ENCODE data around the gene PDE4C. TPM values are rescaled to one million over a fixed set of nuclear protein-coding genes. Genes with fewer than 3 reads are reported as not detected.
A peak's percentile ranks its signal among the peaks of the same experiment; 100 is the strongest.
"Not testable (repeated sequence)": the region's sequence is repeated elsewhere in the genome, so short reads cannot be mapped to it uniquely, and the experiment has no call there.

Gene PDE4C
- total RNA-seq, 1 donor, result under 0.01 TPM

DNA sequence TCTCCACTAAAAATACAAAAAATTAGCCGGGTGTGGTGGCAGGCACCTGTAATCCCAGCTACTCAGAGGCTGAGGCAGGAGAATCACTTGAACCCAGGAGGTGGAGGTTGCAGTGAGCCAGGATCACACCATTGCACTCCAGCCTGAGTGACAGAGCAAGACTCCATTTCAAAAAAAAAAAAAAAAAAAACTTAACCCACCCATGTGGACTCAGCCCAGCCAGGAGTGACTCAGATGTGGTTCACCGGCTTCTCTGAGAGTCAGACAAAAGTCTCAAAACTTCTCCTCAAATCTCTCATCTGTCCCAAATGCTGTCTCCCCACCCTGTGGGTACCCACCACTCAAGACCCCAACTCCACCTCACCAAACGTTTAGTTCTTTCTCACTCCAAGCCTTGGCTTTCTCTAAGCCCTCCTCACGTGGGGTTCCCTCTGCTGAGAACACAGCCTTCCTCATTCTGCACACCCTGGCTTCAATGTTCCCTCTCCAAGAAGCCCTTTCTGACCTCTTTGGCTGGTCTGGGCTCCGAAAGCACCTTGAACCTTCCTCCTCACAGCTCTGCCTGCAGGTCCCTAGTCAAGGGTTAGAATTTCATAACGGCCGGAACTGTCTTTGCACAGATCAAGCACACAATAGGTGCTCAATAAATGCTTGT, 11.3 kb downstream of the PDE4C start:
- Histone ChIP-seq H3K4me3 (ENCODE audit: insufficient read depth, low read length) (no peak overlapping the region), H3K36me3 (ENCODE audit: insufficient read depth, low read length) (no peaks in the 10 kb centered on the region), H3K79me2 (ENCODE audit: insufficient read depth, low read length) (no peaks in the 10 kb centered on the region), H3K4me1 (ENCODE audit: insufficient read depth, low read length) (peaks cover 10% of the 10 kb centered on the region), H3K27ac (ENCODE audit: low read depth, low read length) (peak overlapping the region; percentile 0), H3K27me3 (ENCODE audit: insufficient read depth, low read length) (no peaks in the 10 kb centered on the region), H4K20me1 (ENCODE audit: insufficient read depth, low read length) (peaks cover 2% of the 10 kb centered on the region), H3K9me3 (ENCODE audit: low read depth, low read length) (no peaks in the 10 kb centered on the region), H3K4me2 (ENCODE audit: insufficient read depth, low read length) (peak overlapping the region; percentile 8), H2AFZ (ENCODE audit: low read length) (no peak overlapping the region)
- TF ChIP-seq CTCF (IDR thresholded peaks at IDR 0.05; ENCODE audit: extremely low read depth, low read depth, low read length), result no peak
- peak; percentile 98 for DNase-seq (ENCODE audit: insufficient read length, low spot score, missing footprints)

DNA sequence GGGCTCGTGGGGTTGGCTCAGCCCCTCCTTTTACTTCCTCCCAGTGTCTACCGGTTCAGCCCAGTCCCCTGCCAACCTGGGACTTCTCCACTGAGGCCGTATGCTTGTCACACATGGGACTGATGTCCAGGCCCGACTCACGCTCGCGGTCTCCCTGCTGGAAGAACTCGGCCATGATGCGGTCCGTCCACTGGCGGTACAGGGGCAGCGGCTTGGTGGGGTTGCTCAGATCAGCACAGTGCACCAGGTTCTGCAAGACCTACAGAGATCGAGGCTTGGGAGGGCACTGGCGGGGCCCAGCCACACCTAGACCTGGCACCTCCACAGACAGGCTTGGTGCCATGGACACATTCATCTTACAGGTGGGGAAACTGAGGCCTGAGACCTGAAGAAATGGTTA, 14.6 kb downstream of the PDE4C start:
- H3K4me1 ChIP-seq (ENCODE audit: insufficient read depth, low read length), result peaks cover 14% of the 10 kb centered on the region
- H4K20me1 ChIP-seq (ENCODE audit: insufficient read depth, low read length), result peaks cover 2% of the 10 kb centered on the region
- no peaks in the 10 kb centered on the region for H3K9me3 ChIP-seq (ENCODE audit: low read depth, low read length)
- no peak overlapping the region for H3K27ac ChIP-seq (ENCODE audit: low read depth, low read length)
- H3K4me3 ChIP-seq (ENCODE audit: insufficient read depth, low read length), result no peak overlapping the region
- H3K4me2 ChIP-seq (ENCODE audit: insufficient read depth, low read length), result no peak overlapping the region
- DNase-seq (ENCODE audit: insufficient read length, low spot score, missing footprints), result peak; percentile 4
- no peaks in the 10 kb centered on the region for H3K27me3 ChIP-seq (ENCODE audit: insufficient read depth, low read length)
- H3K79me2 ChIP-seq (ENCODE audit: insufficient read depth, low read length), result no peaks in the 10 kb centered on the region
- no peak overlapping the region for H2AFZ ChIP-seq (ENCODE audit: low read length)
- H3K36me3 ChIP-seq (ENCODE audit: insufficient read depth, low read length), result no peaks in the 10 kb centered on the region
- TF ChIP-seq CTCF (IDR thresholded peaks at IDR 0.05; ENCODE audit: extremely low read depth, low read depth, low read length), result no peak

DNA sequence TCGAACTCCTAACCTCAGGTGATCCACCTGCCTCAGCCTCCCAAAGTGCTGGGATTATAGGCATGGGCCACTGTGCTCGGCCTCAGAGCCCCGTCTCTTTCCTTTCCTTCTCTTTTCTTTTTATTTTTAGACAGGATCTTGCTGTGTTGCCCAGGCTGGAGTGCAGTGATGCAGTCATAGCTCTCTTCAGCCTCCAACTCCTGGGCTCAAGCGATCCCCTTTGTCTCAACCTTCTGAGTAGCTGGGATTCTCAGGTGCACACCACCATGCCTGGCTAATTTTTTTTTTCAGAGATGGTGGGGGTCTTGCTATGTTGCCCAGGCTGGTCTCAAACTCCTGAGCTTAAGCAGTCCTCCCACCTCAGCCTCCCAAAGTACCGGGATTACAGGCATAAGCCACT, 16.3 kb downstream of the PDE4C start:
- not testable (repeated sequence) for DNase-seq (ENCODE audit: insufficient read length, low spot score, missing footprints)

GRCh38 chr19:18208098-18208951, 17.9 kb downstream of the PDE4C start:
- peak overlapping the region; percentile 51 for H2AFZ ChIP-seq (ENCODE audit: low read length)
- H3K36me3 ChIP-seq (ENCODE audit: insufficient read depth, low read length), result no peaks in the 10 kb centered on the region
- H3K4me3 ChIP-seq (ENCODE audit: insufficient read depth, low read length), result peak overlapping the region; percentile 38
- peak overlapping the region; percentile 65 for H3K4me2 ChIP-seq (ENCODE audit: insufficient read depth, low read length)
- DNase-seq (ENCODE audit: insufficient read length, low spot score, missing footprints), result peak; percentile 97
- H3K79me2 ChIP-seq (ENCODE audit: insufficient read depth, low read length), result peaks cover 4% of the 10 kb centered on the region
- peak overlapping the region; percentile 69 for H3K27ac ChIP-seq (ENCODE audit: low read depth, low read length)
- H3K27me3 ChIP-seq (ENCODE audit: insufficient read depth, low read length), result no peaks in the 10 kb centered on the region
- H4K20me1 ChIP-seq (ENCODE audit: insufficient read depth, low read length), result peaks cover 2% of the 10 kb centered on the region
- H3K4me1 ChIP-seq (ENCODE audit: insufficient read depth, low read length), result peaks cover 17% of the 10 kb centered on the region
- no peaks in the 10 kb centered on the region for H3K9me3 ChIP-seq (ENCODE audit: low read depth, low read length)
- TF ChIP-seq CTCF (IDR thresholded peaks at IDR 0.05; ENCODE audit: extremely low read depth, low read depth, low read length), result peak; percentile 31

More for the DNA sequence above, 16.3 kb downstream of the PDE4C start:
- not testable (repeated sequence) for H4K20me1 ChIP-seq (ENCODE audit: insufficient read depth, low read length); H3K27ac ChIP-seq (ENCODE audit: low read depth, low read length); H3K79me2 ChIP-seq (ENCODE audit: insufficient read depth, low read length); H3K4me3 ChIP-seq (ENCODE audit: insufficient read depth, low read length); H3K9me3 ChIP-seq (ENCODE audit: low read depth, low read length); H3K27me3 ChIP-seq (ENCODE audit: insufficient read depth, low read length); H2AFZ ChIP-seq (ENCODE audit: low read length); H3K36me3 ChIP-seq (ENCODE audit: insufficient read depth, low read length); H3K4me2 ChIP-seq (ENCODE audit: insufficient read depth, low read length)
- peaks cover 19% of the 10 kb centered on the region for H3K4me1 ChIP-seq (ENCODE audit: insufficient read depth, low read length)

Data from osteoblast (primary cell).